GM12878 (cell line): ENCODE results near the gene FGGY. TPM values are rescaled to one million over a fixed set of nuclear protein-coding genes. Genes with fewer than 3 reads are reported as not detected.

ENCODE experiments used
- ATAC-seq: fragments of 200-7000 bp; cut with Tn5 transposase; 3 replicates; pipeline ENCODE4 v1.9.1; 2020; ENCODE audit warnings: mild to moderate bottlenecking, moderate library complexity
- BruUV-seq: library from RNA; stranded (reverse); fragments of 400-500 nt; replicated peaks from 2 replicates; lab custom pipeline; 2021; lab: Mats Ljungman, UMichigan
- CTCF ChIA-PET: fragments of 300-600 bp; sonication (Branson Sonifier 250); formaldehyde crosslinking; extraction: SDS; loops from one replicate; lab custom pipeline; 2021; ENCODE audit warnings: inconsistent platforms; lab: Yijun Ruan, JAX
- POLR2A ChIA-PET: fragments of 350-600 bp; formaldehyde crosslinking; extraction: SDS; loops from one replicate; lab custom pipeline; 2021; ENCODE audit warnings: inconsistent platforms; lab: Charles Lee
- RAD21 ChIA-PET: fragments of 300-600 bp; sonication (Branson Sonifier 250); formaldehyde crosslinking; loops from one replicate; lab custom pipeline; 2023; ENCODE audit warnings: antibody characterized with exemption; ENCODE audit not compliant: unreplicated experiment; lab: Charles Lee
- SMC1A ChIA-PET: fragments of 300-600 bp; sonication (Branson Sonifier 250); formaldehyde crosslinking; loops from one replicate; lab custom pipeline; 2023; ENCODE audit not compliant: unreplicated experiment, uncharacterized antibody; lab: Charles Lee
- DNase-seq: peaks from one replicate; pipeline ENCODE4 v3.0.0-alpha.2; 2011; ENCODE audit warnings: low read depth, low spot score
- FAIRE-seq: peaks from 3 replicates; lab custom pipeline; 2011; peaks lifted over from hg19 to GRCh38; lab: Jason Lieb, UNC
- H2AFZ ChIP-seq: 2 replicates; pipeline ENCODE4 v1.6.0; 2011; ENCODE audit warnings: low read depth, low read length, control low read depth; ENCODE audit not compliant: control insufficient read depth
- H3K27ac ChIP-seq: 2 replicates; pipeline ENCODE4 v1.5.1; 2011; ENCODE audit warnings: control low read depth; ENCODE audit not compliant: control insufficient read depth, insufficient read depth
- H3K27me3 ChIP-seq, 2 experiments: replicated peaks in 1 of 2; 2 replicates each; pipeline versions ENCODE4 v1.6.0 to v1.6.1; 2011; ENCODE audit warnings: low read length in 1 of 2; ENCODE audit not compliant: control insufficient read depth in 2 of 2, insufficient read depth in 2 of 2
- H3K36me3 ChIP-seq, 2 experiments: 2 replicates each; pipeline ENCODE4 v1.5.1; 2011; ENCODE audit warnings: low read length in 1 of 2; ENCODE audit not compliant: control insufficient read depth in 2 of 2, insufficient read depth in 2 of 2
- H3K4me1 ChIP-seq: 2 replicates; pipeline ENCODE4 v1.6.1; 2011; ENCODE audit warnings: mild to moderate bottlenecking, low read length, moderate library complexity, mixed read lengths; ENCODE audit not compliant: control insufficient read depth, insufficient read depth
- H3K4me2 ChIP-seq: 2 replicates; pipeline ENCODE4 v1.6.0; 2011; ENCODE audit warnings: control low read depth; ENCODE audit not compliant: control insufficient read depth, insufficient read depth
- H3K4me3 ChIP-seq: fragments of 200-600 bp; sonication (generic); 2 replicates; pipeline ENCODE4 v1.5.1; 2016
- H3K79me2 ChIP-seq: 2 replicates; pipeline ENCODE4 v1.6.0; 2011; ENCODE audit warnings: low read length; ENCODE audit not compliant: control insufficient read depth, insufficient read depth
- H3K9ac ChIP-seq: 2 replicates; pipeline ENCODE4 v1.8.0; 2011; ENCODE audit warnings: low read length, control low read depth, mixed read lengths; ENCODE audit not compliant: control insufficient read depth, insufficient read depth
- H3K9me3 ChIP-seq: replicated peaks from 3 replicates; pipeline ENCODE4 v1.5.1; 2011; ENCODE audit warnings: mild to moderate bottlenecking, low read length; ENCODE audit not compliant: control insufficient read depth, insufficient read depth
- H4K20me1 ChIP-seq: 2 replicates; pipeline ENCODE4 v1.6.0; 2011; ENCODE audit not compliant: control insufficient read depth, insufficient read depth
- BCL11A ChIP-seq: IDR thresholded peaks from 2 replicates; pipeline ENCODE4 v1.6.1; 2011; ENCODE audit warnings: low read depth, low read length
- HDGF ChIP-seq: fragments of 450-650 bp; IDR thresholded peaks from 2 replicates; pipeline ENCODE4 v1.6.1; 2016; ENCODE audit warnings: antibody characterized with exemption
- MTA2 ChIP-seq: fragments of 450-650 bp; IDR thresholded peaks from 2 replicates; pipeline ENCODE4 v1.6.1; 2016; ENCODE audit warnings: low read depth, mild to moderate bottlenecking, moderate library complexity
- MXI1 ChIP-seq: fragments of 150-350 bp; IDR thresholded peaks from 2 replicates; pipeline ENCODE4 v1.6.1; 2011; ENCODE audit warnings: low read depth, mild to moderate bottlenecking, inconsistent platforms, low read length, improper control_type of control experiment
- NBN ChIP-seq: fragments of 450-650 bp; IDR thresholded peaks from 2 replicates; pipeline ENCODE4 v1.6.1; 2016
- NFIC ChIP-seq: IDR thresholded peaks from 2 replicates; pipeline ENCODE4 v1.6.1; 2012; ENCODE audit warnings: low read depth, mild to moderate bottlenecking, inconsistent platforms, low read length, moderate library complexity
- PAX8 ChIP-seq: fragments of 450-650 bp; IDR thresholded peaks from 2 replicates; pipeline ENCODE4 v1.6.1; 2017; ENCODE audit warnings: mild to moderate bottlenecking, moderate library complexity
- USF2 ChIP-seq: IDR thresholded peaks from 2 replicates; pipeline ENCODE4 v1.6.1; 2011; ENCODE audit warnings: low read depth, low read length, improper control_type of control experiment, borderline replicate concordance
- ZBTB4 ChIP-seq: fragments of 450-650 bp; formaldehyde crosslinking; IDR thresholded peaks from 2 replicates; pipeline ENCODE4 v1.4.0; 2022; ENCODE audit warnings: mild to moderate bottlenecking, moderate library complexity
- ZNF384 ChIP-seq: IDR thresholded peaks from 2 replicates; pipeline ENCODE4 v1.6.1; 2012; ENCODE audit warnings: low read depth, mild to moderate bottlenecking, low read length, improper control_type of control experiment, borderline replicate concordance
- in situ Hi-C: fragments of 300-500 bp; cut with MboI; formaldehyde crosslinking; loops from 9 replicates; pipeline ENCODE4 v1.14.3; 2018; ENCODE audit warnings: mixed read lengths
- intact Hi-C: fragments of 100-400 bp; cut with micrococcal nuclease; formaldehyde crosslinking; loops from one replicate; pipeline ENCODE4 v1.14.2; 2022; ENCODE audit not compliant: unreplicated experiment
- polyA plus RNA-seq, 11 experiments: library from polyadenylated mRNA; depleted of rRNA in 4 of 11; unstranded in 6 of 11; stranded (reverse) in 5 of 11; fragments of >200 nt; fragmentation: Nextera tagmentation in 4 of 11; fragmentation: Illumina TruSeq in 1 of 11; extraction: Ambion mirVana in 4 of 11; extraction: Trizol in 1 of 11; gene quantifications; 1 replicate in 1 of 11; 2 replicates in 10 of 11; pipeline versions ENCODE4 v1.2.1 to v1.2.3, GENCODE V29; 2011 to 2016; ENCODE audit warnings: inconsistent platforms in 2 of 11, missing spikeins in 2 of 11, low read depth in 1 of 11
- total RNA-seq, 4 experiments: library from RNA; depleted of rRNA in 3 of 4; stranded (reverse); fragments of >200 nt in 3 of 4; fragmentation: Illumina TruSeq in 1 of 4; extraction: Trizol in 1 of 4; gene quantifications; 2 replicates each; pipeline versions ENCODE4 v1.2.1 to v1.2.3, GENCODE V29; 2013 to 2021
- TF ChIP-seq, protein P1 (sequence below): IDR thresholded peaks from 2 replicates; pipeline ENCODE4 v1.6.1; 2012; ENCODE audit warnings: low read length, inconsistent platforms
- TF ChIP-seq, protein P2 (sequence below): fragments of 450-650 bp; IDR thresholded peaks from 2 replicates; pipeline ENCODE4 v1.6.1; 2017; ENCODE audit warnings: low read depth, mild to moderate bottlenecking, moderate library complexity

FGGY gene
- total and polyA plus RNA-seq, 10 of the 15 experiments (the other 5 are each of a cell fraction or from before 2014, with no cell fraction given) = 6.2 to 11.9 (median 7.5) TPM

DNA sequence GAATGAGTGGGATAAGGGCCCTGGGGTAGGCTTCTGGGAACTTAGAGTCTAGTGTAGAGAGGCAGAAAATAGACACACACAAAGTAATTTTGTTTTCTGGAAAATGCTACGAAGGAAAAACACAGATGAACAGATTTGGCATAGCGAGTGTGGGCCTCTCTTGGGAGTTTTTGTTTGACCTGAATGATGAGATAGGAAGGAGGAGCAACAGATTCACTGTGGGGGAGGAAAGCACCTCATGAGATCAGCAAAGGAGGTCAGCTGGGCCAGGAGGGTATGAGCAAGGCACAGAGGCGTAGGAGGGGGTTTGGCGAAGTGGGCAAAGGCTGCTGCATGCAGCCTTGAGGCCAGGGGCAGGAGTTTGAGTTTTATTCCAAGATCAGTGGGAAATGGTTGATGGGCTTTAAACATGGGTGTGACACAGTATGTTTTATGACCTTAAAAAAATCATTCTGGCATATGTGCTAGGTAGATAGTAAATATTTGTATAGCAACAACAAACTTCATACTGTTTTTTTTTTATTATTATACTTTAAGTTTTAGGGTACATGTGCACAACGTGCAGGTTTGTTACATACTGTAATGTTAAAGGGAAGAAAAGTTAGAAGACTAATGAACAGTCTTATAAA, 57.9 kb downstream of the FGGY start (continued):
- TF ChIP-seq USF2 (no peak), ZBTB4 (CRISPR knock-in tag) (no peak), HDGF (no peak)
- TF ChIP-seq, protein P1, sequence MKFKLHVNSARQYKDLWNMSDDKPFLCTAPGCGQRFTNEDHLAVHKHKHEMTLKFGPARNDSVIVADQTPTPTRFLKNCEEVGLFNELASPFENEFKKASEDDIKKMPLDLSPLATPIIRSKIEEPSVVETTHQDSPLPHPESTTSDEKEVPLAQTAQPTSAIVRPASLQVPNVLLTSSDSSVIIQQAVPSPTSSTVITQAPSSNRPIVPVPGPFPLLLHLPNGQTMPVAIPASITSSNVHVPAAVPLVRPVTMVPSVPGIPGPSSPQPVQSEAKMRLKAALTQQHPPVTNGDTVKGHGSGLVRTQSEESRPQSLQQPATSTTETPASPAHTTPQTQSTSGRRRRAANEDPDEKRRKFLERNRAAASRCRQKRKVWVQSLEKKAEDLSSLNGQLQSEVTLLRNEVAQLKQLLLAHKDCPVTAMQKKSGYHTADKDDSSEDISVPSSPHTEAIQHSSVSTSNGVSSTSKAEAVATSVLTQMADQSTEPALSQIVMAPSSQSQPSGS = peak; percentile 13
- TF ChIP-seq, all 136 proteins: peak for 10

DNA sequence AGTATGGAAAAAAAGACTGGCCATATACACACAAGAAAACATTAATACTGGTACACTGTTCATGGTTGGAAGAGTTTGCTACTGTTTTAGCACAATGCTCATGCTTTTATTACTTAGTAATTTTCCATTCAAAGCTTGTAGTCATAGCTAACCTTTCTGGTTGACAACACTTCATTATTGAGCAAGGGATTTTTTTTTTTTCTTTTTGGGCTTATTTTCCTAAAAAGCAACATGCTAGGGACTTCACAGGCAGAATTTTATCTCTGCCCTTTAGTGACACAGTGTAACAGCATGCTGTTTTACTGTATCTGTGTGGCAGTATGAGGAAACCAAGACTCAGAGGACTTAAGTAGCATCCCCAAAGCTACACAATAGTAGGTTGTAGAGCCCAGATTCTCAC, 58.5 kb downstream of the FGGY start:
- intact Hi-C loops = no loop called here
- BruUV-seq = no TSS peak
- no peaks in the 10 kb centered on the region for H4K20me1 ChIP-seq
- POLR2A ChIA-PET = interaction anchor here (0.6 to 1.3 kb wide), 3 partner anchors 69 to 557 kb away, joined by 3 to 6 read pairs (median 3); no protein-coding TSS in a partner anchor
- H3K36me3 ChIP-seq = no peaks in the 10 kb centered on the region
- RAD21 ChIA-PET = interaction anchor here (0.6 to 1.7 kb wide), 9 partner anchors 15 to 343 kb away, joined by 3 to 6 read pairs (median 4); no protein-coding TSS in a partner anchor
- DNase-seq (no peak), FAIRE-seq (no peak), ATAC-seq (peak; percentile 86)
- H3K4me1 ChIP-seq = peaks cover 6% of the 10 kb centered on the region; the same call in 1 of the 2 replicates
- in situ Hi-C loops = no loop called here
- no peak overlapping the region for H3K9ac ChIP-seq
- no peaks in the 10 kb centered on the region for H3K9me3 ChIP-seq
- H3K4me3 ChIP-seq = no peak overlapping the region
- CTCF ChIA-PET = interaction anchor here (0.6 kb wide), 2 partner anchors 36 to 48 kb away, joined by 3 to 4 read pairs; no protein-coding TSS in a partner anchor
- no peaks in the 10 kb centered on the region for H3K27me3 ChIP-seq
- SMC1A ChIA-PET = interaction anchor here (0.6 to 5.6 kb wide), 8 partner anchors 10 to 343 kb away, joined by 3 to 31 read pairs (median 4); partner anchors contain the start of gene FGGY
- no peak overlapping the region for H3K27ac ChIP-seq
- H3K79me2 ChIP-seq = no peaks in the 10 kb centered on the region
- no peak overlapping the region; the same call in 1 of the 2 replicates for H2AFZ ChIP-seq
- H3K4me2 ChIP-seq = peak overlapping the region; percentile 22; the same call in 1 of the 2 replicates
- no peak for TF ChIP-seq BCL11A
- TF ChIP-seq, protein P2, sequence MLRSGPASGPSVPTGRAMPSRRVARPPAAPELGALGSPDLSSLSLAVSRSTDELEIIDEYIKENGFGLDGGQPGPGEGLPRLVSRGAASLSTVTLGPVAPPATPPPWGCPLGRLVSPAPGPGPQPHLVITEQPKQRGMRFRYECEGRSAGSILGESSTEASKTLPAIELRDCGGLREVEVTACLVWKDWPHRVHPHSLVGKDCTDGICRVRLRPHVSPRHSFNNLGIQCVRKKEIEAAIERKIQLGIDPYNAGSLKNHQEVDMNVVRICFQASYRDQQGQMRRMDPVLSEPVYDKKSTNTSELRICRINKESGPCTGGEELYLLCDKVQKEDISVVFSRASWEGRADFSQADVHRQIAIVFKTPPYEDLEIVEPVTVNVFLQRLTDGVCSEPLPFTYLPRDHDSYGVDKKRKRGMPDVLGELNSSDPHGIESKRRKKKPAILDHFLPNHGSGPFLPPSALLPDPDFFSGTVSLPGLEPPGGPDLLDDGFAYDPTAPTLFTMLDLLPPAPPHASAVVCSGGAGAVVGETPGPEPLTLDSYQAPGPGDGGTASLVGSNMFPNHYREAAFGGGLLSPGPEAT = peak; percentile 29; the same call in 1 of the 2 replicates
- TF ChIP-seq, protein P1 = 0 out of 2 replicates have a peak, but pooled peaks have one; percentile 19
- TF ChIP-seq ZNF384 = peak; percentile 20; the same call in 1 of the 2 replicates
- TF ChIP-seq NFIC = peak; percentile 63; the same call in 1 of the 2 replicates
- TF ChIP-seq NBN = no peak
- TF ChIP-seq MXI1 = no peak
- peak; percentile 52; the same call in 1 of the 2 replicates for TF ChIP-seq MTA2
- 0 out of 2 replicates have a peak, but pooled peaks have one; percentile 65 for TF ChIP-seq PAX8
